Measurements from ENCODE around the gene NPIPB6. TPM values are rescaled to one million over a fixed set of nuclear protein-coding genes. Genes with fewer than 3 reads are reported as not detected.

The NPIPB6 gene
- total RNA-seq, 1 donor from 2014 or later: 3.2 TPM

DNA sequence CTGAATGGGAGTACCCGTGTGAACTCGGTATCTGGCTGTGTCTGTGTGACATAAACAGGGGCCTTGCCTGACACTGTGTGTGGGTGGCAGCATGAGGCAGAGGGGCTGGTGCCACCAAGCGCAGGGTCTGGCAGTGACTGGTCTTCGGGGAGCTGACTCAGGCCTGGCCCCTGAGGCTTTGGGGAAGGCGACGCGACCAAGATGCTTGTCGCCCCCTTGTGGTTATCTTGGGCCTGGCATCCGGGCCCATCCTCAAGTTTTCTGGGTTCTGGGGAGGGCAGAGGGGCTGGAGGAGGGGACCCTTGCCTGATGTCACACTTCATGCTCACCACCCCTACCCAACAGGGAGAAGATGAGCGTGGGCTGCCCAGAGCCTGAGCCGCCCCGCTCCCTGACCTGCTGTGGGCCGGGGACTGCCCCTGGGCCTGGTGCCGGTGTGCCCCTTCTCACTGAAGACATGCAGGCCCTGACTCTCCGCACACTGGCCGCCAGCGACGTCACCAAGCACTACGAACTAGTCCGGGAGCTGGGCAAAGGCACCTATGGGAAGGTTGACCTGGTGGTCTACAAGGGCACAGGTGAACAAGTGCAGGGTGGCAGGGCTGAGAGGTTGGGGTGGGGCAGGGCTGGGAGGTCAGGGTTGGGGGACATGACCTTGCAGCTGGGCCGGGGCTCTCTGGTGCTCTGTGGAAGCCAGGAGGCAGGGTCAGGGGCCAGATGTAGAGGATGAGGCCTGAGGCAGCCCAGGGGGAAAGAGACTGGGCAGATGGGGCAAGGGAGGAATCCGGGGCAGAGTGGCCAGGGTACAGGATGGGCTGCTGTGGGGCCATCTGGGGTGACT is 46.0 kb downstream of the NPIPB6 start:
- Histone ChIP-seq H3K4me3 (no peak overlapping the region), H3K4me1 (no peaks in the 10 kb centered on the region), H3K36me3 (no peaks in the 10 kb centered on the region), H3K9me3 (no peaks in the 10 kb centered on the region), H3K27me3 (no peaks in the 10 kb centered on the region), H3K27ac (no peak overlapping the region)
- peak; percentile 79 for ATAC-seq
- peak; percentile 80 for DNase-seq
- TF ChIP-seq, protein P1, sequence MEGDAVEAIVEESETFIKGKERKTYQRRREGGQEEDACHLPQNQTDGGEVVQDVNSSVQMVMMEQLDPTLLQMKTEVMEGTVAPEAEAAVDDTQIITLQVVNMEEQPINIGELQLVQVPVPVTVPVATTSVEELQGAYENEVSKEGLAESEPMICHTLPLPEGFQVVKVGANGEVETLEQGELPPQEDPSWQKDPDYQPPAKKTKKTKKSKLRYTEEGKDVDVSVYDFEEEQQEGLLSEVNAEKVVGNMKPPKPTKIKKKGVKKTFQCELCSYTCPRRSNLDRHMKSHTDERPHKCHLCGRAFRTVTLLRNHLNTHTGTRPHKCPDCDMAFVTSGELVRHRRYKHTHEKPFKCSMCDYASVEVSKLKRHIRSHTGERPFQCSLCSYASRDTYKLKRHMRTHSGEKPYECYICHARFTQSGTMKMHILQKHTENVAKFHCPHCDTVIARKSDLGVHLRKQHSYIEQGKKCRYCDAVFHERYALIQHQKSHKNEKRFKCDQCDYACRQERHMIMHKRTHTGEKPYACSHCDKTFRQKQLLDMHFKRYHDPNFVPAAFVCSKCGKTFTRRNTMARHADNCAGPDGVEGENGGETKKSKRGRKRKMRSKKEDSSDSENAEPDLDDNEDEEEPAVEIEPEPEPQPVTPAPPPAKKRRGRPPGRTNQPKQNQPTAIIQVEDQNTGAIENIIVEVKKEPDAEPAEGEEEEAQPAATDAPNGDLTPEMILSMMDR (IDR thresholded peaks at IDR 0.05): peak; percentile 87
- intact Hi-C loops (cut with DNase I): loop anchor here (5.0 kb wide), 1 partner anchor 40 kb away; no protein-coding TSS in a partner anchor

DNA sequence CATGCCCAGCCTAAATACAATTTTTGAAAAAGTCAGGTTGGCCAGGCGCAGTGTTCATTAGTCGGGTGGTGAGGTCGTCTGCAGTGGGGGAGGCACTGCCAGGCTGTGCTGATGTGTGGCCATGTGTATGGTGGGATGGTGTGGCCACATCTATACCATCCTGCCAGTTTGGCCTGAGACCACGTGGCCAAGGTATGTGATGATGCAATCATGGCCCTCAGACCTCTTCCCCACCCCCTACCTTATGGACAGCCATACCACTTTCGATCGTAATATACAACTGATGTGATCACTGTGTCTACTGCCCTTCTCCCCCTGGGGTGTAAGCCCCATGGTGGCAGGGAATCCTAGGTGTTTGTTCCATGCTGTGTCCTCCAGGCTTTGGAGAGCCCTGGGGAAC is 47.3 kb downstream of the NPIPB6 start:
- intact Hi-C loops (cut with DNase I): loop anchor here (5.0 kb wide), 1 partner anchor 39 kb away; no protein-coding TSS in a partner anchor
- Histone ChIP-seq H3K27ac (no peak overlapping the region), H3K9me3 (no peaks in the 10 kb centered on the region), H3K27me3 (no peaks in the 10 kb centered on the region), H3K4me3 (no peak overlapping the region), H3K36me3 (no peaks in the 10 kb centered on the region), H3K4me1 (no peaks in the 10 kb centered on the region)
- DNase-seq (no peak), ATAC-seq (no peak)
- TF ChIP-seq, protein P1 (IDR thresholded peaks at IDR 0.05): no peak

DNA sequence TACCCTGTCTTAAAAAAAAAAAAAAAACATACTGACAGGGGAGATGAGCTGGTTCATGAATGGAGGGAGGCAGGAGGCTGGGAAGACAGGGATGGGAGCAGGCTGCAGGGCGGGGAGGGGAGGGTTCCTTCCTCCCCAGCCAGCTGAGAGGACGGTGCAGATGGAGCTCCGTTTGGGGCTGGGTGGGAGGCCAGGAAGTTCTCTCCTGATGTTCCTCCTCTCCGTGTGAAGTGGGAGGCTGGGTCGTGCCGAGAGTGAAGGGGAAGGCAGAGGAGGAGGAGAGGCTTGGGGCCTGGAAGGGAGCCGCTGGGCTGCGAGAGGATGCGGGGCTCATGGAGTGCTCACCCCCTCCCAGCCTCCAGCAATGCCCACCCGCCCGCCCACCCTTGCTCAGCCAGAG is 49.7 kb downstream of the NPIPB6 start:
- Histone ChIP-seq H3K27me3 (no peaks in the 10 kb centered on the region), H3K9me3 (no peaks in the 10 kb centered on the region), H3K4me1 (no peaks in the 10 kb centered on the region), H3K4me3 (no peak overlapping the region), H3K27ac (no peak overlapping the region), H3K36me3 (no peaks in the 10 kb centered on the region)
- TF ChIP-seq, protein P1 (IDR thresholded peaks at IDR 0.05): no peak
- intact Hi-C loops (cut with DNase I): no loop called here
- no peak for DNase-seq
- no peak for ATAC-seq

DNA sequence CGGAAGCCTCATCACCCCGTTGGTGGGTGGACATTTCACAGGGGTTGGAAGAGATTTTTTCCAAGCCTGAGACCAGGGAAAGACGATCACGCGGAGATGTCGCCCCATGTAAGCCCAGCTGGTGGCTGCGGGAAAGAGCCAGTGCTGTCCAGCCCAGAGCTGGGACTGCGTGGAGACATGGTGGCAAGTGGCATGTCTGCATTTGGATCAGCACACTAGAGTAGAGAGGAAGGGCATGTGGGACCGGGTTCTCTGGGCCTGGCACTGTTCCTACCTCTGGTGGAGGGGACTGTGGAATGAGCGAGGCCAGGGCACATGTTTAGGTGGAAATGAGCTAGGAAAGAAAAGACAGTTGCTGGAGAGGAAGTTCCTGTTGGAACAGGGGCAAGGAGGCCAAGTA is 51.0 kb downstream of the NPIPB6 start:
- ATAC-seq: no peak
- intact Hi-C loops (cut with DNase I): no loop called here
- no peaks in the 10 kb centered on the region for H3K27me3 ChIP-seq
- no peak overlapping the region for H3K4me3 ChIP-seq
- TF ChIP-seq, protein P1 (IDR thresholded peaks at IDR 0.05): no peak
- no peaks in the 10 kb centered on the region for H3K36me3 ChIP-seq
- no peak overlapping the region for H3K27ac ChIP-seq
- DNase-seq: no peak
- no peaks in the 10 kb centered on the region for H3K4me1 ChIP-seq
- H3K9me3 ChIP-seq: no peaks in the 10 kb centered on the region

DNA sequence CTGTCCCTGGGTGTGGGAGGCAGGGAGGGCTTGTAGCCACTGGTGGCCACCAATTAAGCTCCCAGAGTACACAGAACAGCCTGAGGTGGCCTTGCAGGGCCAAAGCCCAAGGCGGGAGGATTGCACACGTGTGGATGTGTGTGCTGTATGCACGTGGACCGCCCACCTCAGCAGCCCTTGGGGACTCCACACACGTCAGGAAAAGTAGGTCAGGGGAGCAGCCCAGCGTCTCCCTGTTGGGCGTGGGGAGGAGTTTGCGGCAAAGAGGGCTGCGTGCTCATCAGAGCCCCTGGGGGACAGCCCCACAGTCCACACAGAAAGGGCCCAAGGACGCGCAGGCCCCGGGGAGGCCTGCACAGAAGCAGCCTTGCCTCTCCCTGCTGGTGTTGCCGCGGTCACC is 51.4 kb downstream of the NPIPB6 start:
- ATAC-seq: no peak
- TF ChIP-seq, protein P1 (IDR thresholded peaks at IDR 0.05): no peak
- no peak overlapping the region for H3K4me3 ChIP-seq
- H3K36me3 ChIP-seq: no peaks in the 10 kb centered on the region
- H3K27me3 ChIP-seq: no peaks in the 10 kb centered on the region
- no peak for DNase-seq
- H3K4me1 ChIP-seq: no peaks in the 10 kb centered on the region
- intact Hi-C loops (cut with DNase I): no loop called here
- H3K27ac ChIP-seq: no peak overlapping the region
- no peaks in the 10 kb centered on the region for H3K9me3 ChIP-seq

All from upper lobe of right lung (tissue), 1 donor.